GM18870 (cell line): ENCODE results near the gene ZNF136.

Experiments
- ATAC-seq: cut with Tn5 transposase; IDR thresholded peaks from one replicate; pipeline ENCODE4 v1.9.1; 2021; ENCODE audit warnings: moderate library complexity; ENCODE audit not compliant: unreplicated experiment

Gene ZNF136

DNA sequence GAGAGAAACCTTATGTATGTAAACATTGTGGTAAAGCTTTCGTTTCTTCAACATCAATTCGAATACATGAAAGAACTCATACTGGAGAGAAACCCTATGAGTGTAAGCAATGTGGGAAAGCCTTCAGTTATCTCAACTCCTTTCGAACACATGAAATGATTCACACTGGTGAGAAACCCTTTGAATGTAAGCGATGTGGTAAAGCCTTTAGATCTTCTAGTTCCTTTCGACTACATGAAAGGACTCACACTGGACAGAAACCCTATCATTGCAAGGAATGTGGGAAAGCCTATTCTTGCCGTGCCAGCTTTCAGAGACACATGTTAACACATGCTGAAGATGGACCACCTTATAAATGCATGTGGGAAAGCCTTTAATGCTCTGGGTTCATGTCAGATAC, 24.7 kb downstream of the ZNF136 start:
- ATAC-seq: no peak

DNA sequence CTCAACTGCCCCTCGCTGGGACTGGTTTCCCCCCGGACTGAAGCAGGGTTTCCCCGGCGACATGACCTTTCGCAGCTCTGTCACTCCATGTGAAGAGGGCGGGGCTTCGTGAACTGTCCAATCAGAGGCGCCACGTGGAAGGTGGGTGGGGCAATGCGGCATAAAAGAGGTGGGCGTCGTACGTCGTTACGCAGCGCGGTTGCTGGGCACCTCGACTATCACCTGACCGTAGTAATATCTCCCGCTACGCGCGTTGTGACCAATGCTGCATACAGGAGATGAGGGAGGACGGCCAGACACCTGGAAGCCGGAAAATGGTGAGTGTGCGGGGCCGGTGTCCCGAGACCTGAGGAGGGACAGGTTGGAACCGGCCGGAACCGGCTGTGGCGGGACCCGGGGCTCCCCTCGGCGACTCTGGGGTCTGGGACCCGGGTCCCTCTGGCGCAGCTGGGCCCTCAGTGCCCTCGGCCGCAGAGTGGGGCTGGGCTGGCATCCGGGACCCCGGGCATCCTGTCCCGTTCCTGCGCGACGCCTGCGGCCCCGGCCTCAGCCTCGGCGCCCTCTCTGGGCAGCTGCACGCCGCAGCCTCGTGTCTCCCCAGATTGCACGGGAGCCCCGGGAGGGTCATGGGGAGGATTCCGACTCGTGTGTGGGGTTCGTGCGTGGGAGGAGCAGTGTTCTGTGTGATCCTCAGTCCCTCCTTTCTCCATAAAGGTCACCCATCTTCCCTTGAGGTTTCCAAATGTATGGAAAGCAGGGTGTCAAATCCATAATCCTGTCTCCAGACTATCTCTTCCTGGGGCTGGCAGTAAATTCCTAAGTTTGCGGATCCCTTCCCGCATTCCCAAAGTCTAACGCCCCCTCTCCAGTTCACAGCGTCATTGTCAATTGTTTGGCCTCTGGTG, 32.2 kb downstream of the ZNF136 start:
- ATAC-seq: no peak

DNA sequence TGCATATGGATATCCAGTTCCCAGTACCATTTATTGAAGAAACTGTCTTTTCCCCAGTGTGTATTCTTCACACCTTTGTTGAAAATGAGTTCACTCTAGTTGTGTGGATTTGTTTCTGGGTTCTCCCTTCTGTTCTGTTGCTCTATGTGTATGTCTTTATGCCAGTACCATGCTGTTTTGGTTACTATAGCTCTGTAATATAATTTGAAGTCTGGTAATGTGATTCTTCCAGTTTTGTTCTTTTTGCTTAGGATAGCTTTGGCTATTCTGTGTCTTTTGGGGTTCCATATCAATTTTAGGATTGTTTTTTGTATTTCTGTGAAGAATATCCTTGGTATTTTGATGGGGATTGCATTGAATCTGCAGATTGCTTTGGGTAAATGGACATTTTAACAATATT, 35.2 kb downstream of the ZNF136 start:
- ATAC-seq: no peak

DNA sequence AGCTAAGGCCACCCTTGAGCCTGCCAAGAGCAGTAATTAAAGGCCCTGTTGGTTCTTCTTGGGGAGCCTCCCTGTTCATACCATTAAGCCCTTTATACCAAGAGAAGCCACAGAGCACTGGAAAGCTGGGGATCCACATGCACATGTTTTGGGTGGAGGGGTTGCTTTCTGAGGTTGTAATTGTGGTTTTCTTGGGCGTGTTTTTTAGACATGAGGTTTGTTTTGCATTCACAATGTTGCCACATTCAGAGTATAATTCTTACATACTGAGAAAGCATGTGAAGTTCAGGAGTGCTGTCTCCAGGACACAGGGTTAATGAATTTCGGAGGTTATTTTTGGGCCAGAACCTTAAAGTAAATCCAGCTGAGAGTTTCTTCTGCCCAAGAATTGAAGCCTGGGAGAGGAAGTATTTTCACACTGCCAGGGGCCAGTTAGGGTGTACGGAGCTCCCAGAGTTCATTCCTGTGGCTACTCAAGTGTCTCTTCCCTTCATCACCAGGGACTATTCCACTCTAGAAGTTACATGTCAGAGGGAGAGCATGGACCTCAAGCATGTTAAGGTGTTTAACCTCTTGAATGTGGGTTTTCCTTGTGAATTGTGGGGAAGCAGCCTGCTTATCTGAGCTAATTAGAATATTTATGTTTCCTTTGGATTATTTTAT, 37.0 kb downstream of the ZNF136 start:
- ATAC-seq: no peak

DNA sequence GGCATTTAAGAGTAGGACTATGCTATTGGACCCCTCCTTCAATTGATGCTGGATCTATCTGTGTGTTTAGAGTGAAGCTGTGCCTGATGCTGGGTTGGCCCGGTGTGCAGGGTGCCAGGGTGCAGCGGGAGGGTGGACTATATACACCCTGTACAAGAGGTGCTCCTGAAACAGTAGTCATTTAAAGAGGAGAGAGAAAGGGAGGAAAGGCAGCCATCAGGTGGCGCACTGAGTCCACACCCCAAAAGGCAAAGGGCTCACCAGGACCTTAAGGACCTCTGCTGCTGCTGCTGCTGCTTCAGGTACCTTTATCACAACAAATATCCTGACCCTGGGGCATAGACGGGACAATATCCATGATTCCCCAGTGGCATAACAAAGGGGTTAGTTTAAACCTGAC, 39.4 kb downstream of the ZNF136 start:
- ATAC-seq: no peak

DNA sequence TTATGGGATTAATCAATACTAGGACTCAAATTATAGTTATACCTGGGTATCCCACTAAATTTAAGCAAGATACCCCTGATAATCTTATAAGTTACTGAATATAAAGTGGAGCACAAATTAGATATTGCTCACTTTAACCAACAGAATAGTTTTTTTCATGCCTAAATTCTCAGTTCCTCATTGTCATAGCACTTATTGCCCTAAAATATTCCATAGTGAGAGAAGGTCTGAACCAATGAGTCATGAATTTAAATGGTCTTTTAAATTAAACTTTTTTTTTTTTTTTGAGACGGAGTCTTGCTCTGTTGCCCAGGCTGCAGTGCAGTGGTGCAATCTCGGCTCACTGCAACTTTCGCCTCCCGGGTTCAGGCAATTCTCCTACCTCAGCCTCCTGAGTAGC, 42.4 kb downstream of the ZNF136 start:
- ATAC-seq: no peak

DNA sequence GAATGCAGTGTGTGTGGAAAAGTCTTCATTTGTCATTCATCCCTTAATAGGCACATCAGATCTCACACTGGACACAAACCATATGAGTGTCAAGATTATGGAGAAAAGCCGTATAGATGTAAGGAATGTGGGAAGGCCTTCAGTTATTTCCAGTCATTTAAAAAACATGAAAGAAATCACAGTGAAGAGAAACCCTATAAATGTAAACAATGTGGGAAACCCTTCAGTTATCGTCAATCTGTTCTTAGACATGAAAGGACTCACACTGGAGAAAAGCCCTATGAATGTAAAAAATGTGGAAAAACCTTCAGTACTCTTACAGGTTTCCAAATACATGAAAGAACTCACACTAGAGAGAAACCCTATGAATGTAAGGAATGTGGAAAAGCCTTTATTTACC, 45.3 kb downstream of the ZNF136 start:
- ATAC-seq: no peak

DNA sequence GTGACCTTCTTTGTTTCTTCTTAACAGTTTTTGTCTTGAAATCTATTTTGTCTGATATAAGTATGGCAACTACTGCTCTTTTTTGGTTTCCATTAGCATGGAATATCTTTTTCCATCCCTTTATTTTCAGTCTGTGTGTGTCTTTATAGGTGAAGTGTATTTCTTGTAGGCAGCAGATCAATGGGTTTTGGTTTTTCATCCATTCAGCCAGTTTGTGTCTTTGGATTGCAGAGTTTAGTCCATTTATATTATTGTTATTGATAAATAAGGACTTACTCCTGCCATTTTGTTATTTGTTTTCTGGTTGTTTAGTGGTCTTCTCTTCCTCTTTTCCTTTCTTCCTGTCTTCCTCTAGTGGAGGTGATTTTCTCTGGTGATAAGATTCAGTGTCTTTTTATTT, 54.4 kb downstream of the ZNF136 start:
- no peak for ATAC-seq

DNA sequence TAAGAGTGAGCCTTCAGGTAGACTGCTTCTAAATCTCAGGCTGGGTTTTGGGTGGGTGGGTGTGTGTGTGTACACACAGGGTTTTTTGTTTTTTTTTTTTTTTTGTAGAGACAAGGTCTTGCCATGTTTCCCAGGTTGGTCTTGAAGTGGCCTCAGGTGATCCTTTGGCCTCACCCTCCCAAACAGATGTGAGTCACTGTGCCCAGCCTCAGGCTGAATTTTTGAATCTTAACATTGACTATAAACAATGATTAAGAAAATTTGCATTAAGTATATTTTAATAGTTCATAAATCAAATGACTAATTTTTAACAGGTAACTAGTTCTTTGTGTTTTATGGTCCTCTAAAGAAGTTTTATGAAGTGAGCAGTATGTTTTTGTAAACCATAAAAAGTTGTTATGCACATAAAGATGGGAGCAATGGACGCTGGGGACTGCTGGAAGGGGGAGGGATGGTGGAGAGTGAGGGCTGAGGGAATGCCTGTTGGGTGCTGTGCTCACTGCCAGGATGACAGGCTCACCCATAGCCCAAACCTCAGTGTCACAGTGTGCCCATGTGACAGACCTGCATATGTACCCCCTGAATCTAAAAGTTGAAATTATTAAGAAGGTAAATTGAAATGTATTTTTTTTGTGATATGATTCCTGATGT, 60.2 kb downstream of the ZNF136 start:
- ATAC-seq: no peak

DNA sequence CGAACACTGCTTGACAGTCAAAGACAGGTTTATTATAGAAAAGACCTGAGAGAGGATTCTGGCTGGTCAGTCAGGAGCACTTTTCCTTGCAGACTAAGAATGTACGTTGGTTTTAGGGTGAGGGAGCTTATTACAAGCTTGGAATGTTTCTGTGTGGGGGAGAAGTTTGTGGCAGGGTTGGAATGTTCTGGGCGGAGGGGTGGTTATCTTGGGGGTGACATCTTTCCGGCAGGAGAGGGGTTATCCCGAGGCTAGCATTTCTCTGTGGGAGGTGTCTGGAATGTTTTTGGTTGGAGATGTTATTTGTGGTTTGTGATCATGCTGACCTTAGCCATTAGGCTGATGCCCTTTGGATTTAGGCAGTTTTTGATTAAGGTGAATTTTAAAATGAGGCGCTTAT, 61.8 kb downstream of the ZNF136 start:
- ATAC-seq: no peak

DNA sequence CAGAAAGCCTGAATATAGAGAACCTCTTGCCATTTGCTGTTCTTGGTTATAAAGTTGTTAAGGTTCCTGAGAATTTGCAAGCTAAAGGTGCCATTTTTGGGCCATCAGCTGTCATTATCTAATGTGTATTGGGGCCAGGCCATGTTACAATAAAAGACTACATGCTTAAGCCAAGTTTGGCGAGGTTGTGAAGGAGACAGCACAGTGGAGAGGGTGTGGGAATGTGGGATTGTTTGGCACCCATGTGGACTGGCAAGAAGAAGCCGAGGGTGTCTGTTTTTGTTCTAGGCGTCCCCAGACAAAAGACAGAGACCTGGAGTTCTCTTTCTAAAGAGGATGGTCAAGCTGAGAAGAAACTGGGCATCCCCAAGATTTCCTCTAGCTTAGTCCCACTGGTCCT, 67.1 kb downstream of the ZNF136 start:
- no peak for ATAC-seq

DNA sequence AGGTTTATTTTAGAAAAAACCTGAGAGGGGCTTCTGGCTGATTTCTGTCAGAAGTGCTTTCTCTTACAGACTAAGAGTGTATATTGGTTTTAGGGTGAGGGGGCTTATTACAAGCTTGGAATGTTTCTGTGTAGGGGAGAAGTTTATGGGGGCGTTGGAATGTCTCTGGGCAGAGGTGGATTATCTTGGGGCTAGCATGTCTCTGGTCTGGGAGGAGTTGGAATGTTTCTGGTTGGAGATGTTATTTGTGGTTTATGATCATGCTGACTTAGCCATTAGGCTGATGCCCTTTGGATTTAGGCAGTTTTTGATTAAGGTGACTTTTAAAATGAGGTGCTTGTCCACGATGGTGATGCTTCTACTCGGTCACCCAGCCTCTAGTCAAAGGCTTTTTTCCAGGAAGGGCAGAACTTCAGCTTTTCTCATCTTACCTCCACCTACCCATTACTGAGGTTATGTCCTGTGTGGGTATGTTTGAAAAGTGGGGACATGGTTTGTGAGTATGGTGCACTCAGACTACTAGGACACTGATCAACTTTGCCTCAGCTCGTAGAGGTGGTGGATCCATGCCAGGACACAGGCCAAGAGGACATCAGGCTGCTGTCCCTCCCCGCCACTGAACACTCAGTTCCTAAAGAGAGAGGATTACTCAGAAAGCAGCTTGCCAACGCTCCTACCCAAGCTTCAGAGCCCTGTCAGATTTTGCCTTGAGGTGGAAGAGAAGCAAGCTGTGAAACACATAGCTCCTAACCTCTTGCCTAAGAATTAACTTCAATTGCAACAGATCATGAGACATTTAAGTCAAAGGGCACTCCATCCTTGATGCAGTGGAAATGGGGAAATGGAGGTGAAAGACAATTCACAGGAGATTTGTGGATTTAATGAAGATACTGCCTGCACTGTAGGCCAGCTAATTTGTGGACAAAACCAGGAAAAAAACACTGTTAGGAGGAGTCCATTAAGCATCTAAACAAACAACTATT, 68.1 kb downstream of the ZNF136 start:
- ATAC-seq: no peak

DNA sequence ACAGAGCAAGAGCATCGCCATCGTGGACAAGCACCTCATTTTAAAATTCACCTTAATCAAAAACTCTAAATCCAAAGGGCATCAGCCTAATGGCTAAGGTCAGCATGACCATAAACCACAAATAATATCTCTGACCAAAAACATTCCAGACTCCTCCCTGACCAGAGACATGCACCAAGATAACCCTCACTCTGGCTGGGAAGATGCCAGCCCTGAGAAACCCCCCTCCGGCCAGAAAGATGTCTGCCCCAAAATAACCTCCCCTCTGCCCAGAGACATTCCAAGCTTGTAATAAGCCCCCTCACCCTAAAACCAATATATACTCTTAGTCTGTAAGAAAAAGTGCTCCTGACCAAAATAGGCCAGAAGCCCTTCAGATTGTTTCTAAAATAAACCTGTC, 70.1 kb downstream of the ZNF136 start:
- no peak for ATAC-seq

DNA sequence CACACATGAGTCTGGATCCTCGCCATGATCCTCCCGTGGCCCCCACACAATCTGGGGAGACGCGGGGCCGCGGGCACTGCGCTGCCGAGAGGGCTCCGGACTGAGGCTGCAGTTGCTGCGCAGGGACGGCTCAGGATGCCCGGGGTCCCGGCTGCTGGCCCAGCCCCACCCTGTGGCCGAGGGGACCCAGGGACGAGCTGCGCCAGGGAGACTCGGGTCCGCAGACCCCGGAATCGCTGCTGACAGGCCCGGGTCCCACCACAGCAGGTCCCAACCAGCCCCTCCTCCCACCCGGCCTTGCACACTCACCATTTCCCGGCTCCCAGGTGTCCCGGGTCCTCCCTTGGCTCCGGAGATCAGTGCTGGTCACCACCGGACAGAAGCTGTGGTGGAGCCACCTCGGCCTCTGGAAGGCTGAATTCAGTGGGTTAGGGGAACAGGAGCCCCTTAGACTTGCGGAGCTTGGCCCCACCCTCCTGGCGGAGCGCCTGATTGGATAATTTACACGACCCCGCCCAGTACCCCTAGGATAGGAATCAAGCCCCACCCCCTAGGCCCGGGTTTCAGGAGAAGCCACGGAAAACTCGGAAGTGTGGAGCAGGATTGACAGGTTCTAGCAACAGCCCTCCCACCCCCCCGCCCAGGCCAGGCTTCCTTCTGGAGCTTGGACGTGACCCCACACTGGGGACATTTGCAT, 74.4 kb downstream of the ZNF136 start:
- no peak for ATAC-seq
